ENCODE measurements around the gene NNMT.

NNMT gene

DNA sequence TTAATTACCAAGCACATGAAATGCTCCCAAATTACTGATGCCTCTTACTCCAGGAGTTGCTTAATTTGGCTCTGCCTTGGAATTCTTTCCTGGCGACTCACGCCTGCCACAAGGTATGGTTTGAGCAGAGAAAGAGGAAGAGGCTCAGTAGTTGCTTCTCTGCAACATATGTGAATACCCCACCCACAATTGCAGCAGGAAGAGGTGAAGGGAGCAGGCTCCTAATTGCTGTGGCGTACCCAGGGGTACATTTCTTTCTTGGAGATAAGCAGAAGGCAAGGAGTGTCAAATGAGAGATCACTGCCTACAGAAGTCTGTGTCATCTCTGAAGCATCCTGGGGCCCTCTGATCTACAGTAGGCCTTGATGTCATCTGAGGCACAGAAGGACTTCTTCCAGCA lies 10.6 kb upstream of the NNMT start:
- no peak for DNase-seq

DNA sequence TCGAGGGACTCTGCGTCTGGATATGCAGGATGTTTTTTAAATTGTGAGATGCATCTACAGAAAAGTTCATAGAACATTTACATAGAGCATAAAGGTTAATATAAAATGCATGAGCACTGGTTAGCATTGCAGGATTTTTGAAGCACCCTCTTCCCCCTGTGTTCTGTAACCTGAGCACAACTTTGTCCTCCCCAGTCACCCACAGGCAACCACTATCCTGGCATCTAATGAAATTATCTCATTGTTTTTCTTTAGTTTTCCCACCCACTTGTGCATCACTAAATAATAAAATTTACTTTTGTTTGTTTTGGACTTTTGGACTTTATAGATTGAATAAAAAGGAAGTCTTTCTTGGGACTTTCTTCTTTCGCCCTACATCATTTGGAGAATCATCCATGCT lies 10.0 kb upstream of the NNMT start:
- no peak for DNase-seq

DNA sequence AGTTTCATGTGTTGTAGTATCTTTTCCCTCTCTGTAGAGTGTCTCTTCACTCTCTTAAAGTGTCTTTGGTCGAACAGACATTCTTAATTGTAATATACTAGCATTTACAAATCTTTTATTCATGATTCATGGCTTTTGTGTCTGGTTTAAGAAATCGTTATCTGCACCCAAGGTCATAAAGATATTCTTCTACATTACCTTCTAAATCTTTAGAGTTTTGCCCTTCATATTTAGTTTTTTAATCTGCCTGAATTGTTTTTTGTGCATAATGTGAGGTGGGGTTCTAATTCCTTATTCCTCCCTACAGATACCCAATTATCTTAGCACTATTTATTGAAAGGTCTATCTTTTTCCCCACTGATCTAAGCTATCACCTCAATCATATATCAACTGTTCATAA lies 9.0 kb upstream of the NNMT start:
- DNase-seq: no peak

DNA sequence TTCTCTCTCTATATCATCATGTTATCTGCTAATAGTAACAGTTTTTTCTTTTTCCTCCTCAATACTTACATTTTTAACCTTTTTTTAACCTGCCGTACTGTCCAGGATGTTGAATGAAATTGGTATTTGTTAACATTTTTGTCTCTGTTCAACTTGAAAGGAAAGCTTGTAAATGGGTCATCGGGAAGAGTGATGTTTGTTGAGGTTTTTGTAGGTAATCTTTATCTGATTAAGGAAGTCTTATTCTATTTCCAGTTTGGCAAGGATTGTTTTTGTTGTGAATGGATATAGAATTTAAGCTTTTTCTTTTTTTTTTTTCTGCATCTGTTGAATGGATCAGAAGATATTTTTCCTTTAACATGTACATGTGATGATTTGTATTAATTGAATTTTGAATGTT lies 8.1 kb upstream of the NNMT start:
- DNase-seq: no peak

DNA sequence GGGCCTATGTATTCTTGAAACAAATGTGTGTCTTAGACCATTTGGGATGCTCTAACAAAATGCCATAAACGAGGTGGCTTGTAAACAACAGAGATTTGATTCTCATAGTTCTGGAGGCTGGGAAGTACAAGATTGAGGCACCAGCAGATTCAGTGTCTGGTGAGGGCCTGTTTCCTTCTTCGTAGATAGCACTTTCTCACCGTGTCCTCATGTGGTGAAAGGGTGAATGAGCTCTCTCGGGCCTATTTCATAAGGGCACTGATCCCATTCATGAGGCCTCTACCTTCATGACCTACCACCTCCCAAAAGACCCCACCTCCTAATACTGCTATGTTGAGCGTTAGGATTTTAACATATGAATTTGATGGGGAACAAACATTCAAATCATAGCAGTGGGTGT lies 6.4 kb upstream of the NNMT start:
- DNase-seq: no peak

DNA sequence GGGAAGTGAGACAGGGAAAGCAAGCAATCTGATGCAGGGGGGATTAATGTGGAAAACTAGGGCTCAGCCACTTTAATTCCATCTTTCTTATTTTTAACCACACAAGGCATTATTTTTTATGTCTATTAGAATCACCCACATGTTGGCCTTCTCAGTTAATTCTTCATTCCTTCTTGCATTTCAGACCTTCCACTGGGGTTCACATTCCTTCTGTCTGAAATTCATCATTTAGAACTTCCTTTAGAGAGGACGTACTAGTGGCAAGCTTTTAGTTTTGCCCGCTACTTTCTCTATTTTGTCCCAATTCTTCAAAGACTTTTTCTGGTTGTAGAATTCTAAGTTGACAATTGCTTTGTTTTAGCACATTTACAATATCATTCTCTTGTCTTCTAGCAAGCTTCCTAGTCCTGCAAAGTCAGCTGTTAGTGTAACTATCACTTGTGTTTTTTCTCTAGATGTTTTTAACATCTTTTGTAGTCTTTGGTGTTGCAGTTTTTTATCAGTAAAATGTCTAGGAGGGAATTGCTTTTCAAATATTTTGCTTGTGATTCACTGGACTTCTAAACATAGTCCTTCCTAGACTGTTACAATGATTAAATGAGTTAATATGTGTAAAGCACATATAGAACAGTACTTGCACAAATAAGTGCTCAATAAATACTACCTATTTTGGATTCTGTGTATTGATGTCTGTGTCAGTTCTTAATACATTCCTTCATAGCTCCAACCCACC lies 5.5 kb upstream of the NNMT start:
- DNase-seq: no peak

DNA sequence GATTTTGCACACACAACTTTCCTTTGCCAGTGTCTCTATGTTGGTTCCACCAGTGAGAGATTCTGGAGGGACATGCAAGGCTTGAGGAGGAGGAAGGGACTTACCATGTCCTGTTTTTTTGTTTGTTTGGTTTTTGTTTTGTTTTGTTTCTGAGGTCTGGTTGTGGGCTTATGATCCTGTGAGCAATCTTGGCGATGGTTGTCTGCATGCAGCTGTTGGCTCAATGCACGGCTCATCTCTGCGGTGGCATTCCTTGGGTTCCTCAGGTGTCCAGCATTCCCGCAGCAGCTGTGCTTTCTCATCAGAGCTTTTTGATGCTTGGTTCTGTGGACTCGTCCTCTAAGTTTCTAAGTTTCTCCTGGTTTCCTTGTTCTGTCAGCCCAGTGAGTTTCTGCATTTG lies 4.8 kb upstream of the NNMT start:
- DNase-seq: no peak

DNA sequence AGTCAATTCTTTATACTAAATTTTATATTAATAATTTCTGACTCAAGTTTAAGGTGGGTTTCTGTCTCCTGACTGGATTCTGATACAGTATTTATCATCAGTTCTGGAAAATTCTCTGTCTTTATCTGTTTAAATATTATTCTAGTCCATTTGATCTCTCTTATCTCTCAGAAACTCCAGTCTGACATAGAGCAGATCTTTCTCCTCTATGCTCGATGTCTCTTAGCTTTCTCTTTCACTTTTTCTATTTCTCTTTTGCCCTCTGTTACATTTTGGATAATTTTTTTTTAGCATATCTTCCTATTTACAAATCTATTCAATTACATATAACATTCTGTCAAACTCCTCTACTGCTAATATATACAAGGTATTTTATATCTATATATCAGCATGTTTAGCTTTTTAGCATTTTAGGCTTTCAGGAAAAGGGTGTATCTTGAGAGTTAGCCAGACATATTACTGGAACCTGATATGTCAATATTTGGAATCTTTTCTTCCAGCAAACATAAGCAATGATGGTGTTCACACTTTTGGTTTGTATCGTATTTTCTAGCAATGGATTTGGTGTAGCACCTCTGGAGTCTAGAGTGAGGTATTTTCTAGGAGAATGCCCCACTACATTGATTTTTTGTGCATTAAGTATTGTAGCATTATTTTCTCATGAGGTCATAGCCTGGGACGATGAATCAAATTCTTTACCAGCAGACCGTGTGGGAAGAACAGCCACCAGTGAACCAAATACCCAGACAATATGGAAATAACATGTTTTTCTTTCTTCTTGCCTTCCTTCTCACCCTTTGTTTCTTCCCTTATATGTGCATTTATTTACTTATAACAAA lies 4.1 kb upstream of the NNMT start:
- no peak for DNase-seq

DNA sequence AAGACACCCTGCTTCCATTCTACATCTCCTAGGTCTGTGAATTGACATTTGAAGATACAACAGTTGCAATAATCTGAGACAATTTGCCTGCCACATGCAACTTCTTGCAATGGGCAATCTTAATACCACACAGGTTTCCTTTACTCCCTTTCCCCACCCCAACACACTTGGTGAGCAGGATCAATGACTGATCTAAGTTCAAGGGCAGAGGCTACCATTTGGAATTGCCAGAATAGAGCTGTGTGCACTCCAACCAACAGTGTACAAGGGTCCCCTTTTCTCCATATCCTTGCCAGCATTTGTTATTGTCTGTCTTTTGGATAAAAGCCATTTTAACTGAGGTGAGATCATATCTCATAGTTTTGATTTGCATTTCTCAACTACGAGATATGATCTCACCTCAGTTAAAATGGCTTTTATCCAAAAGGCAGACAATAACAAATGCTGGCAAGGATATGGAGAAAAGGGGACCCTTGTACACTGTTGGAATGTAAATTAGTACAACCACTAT lies 2.9 kb upstream of the NNMT start:
- no peak for DNase-seq

DNA sequence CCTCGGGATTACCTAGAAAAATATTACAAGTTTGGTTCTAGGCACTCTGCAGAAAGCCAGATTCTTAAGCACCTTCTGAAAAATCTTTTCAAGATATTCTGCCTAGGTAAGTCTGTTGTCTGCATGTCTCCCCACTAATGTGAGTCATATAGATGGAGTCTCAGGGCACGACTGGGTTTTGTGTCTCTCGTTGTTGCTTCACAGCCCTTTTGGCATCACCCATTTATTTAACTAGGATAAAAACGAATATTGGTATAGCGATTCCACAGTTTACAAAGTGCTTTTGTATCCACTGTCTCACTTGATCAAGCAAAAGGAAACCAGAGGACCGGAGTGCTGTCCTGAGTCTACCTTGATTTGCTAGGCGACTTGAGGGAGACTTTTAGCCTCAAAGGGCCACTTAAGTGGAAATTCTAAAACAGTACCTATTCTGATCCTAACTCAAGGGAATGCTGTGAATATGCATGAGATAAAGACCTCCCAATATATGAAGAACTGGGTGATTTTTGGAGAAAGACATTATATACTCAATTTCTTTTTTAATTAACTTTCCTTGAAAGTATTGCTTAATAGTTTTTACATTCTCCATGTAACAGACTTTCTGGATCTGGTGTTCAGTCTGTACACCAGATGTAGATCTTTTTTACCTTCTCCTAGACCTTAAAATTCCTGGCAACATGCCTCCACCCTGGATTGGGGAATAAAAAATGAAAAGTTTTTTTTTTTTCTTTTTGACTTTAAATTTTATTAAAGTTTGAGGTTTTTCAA lies 590 bp downstream of the NNMT start:
- DNase-seq: no peak

DNA sequence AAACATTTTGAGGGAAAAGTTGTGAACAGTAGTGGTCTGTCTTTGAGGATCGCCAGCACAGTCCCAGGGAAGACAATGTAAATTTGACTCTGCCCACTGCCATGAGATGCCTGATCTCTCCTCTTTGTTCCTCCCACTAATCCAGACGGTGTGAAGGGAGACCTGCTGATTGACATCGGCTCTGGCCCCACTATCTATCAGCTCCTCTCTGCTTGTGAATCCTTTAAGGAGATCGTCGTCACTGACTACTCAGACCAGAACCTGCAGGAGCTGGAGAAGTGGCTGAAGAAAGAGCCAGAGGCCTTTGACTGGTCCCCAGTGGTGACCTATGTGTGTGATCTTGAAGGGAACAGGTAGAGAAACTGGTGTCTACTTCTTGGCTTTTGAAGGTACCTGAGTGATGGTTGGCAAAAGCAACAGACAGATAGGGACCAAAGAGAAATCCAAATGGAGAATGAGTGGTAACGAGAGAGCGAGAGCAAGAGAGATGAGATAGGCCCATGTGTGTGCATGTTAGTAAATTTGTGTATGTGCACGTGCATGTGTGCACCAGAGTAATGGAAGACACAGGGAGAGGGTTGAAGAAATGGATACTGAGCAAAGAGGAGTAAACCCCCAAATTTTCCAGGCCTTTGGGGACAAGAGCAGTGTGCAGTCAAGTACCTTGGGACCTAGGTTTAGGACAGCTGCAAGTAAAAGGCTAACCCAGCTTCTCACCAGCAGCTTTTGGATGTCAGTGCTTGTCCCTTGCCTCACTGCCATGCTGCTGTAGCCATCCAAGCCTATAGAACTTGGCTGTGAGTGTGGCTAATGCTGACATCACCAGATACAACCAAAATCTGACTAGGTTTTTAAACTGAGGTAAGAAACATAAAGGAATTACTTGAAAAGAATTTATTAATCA lies 1.9 kb downstream of the NNMT start:
- no peak for DNase-seq

DNA sequence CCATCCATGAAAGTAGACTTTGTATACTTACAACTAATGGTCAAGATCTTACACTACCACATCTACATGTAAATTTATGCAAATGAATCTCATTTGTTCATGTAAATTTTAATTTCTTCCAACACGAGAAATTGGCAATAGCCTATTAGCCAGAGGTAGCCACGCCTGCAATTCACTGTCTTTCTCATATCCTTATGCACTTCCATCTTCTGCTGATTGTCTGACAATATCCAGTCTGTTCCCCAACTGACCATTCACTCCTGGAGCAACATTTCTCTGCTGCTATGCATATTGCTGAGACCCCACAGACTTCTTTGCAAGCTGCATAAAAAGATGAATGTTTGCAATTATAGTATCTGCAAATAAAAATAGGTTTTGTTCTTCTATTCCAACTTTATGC lies 2.5 kb downstream of the NNMT start:
- no peak for DNase-seq

DNA sequence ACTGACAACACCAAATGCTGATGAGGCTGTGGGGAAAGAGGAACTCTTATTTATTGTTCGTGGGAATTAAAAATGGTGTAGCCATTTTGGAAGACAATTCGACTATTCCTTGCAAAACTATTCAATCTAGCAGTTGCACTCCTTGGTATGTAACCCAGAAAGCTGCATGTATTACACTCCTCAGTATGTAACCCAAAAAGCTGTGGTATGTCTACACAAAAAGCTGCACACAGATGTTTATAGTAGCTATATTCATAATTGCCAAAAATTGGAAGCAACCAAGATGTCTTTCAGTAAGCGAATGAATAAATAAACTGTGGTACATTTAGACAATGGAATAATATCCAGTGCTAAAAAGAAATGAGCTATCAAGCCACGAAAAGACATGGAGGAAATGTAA lies 4.9 kb downstream of the NNMT start:
- DNase-seq: no peak

DNA sequence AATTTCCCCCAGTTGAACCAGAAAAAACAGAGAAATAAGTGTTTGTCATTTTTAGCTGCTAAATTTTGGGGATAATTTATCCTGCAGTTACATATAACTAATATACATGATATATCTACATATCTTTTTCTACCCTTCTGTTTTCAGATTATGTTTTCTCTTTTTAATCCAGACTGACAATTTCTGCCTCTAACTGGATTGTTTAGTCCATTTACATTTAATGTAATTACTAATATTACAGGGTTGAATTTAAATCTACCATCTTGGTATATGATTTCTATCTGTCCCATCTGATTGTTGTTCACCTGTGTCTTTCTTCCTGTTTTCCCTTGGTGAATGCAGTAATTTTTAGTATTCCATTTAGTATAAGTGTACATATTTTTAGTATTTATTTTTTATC lies 5.7 kb downstream of the NNMT start:
- no peak for DNase-seq

DNA sequence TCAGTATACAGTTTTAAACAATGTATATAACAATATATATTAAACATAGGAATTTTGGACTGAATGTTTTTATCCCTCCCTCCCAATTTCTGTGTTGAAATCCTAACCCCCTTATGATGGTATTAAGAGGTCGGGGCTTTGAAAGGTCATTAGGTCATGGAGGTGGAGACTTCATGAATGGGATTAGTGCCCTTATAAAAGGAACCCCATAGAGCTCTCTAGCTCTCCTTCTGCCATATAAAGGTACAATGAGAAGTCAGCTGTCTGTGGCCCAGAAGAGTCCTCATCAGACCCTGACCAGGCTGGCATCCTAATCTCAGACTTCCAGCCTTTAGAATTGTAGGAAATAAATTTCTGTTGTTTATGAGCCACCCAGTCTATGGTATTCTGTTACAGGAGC lies 6.5 kb downstream of the NNMT start:
- DNase-seq: no peak

DNA sequence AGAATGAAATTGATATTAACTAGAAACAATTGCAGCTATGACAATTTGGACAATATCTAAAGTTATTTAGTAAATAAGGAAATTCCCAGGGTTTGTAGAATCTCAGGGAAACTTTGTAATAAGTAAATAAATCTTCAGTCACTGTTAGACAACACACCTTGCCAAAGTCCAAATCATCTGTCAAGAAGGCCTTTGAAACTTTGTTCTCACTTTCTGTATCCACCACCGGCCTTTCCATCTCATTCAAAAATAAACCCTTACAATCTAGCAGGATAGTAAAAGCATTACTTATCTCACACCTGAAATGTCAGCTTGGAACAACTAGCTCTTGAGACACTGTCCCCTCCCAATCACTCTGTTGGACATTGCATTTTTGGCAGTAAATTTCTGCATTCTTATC lies 7.9 kb downstream of the NNMT start:
- no peak for DNase-seq

DNA sequence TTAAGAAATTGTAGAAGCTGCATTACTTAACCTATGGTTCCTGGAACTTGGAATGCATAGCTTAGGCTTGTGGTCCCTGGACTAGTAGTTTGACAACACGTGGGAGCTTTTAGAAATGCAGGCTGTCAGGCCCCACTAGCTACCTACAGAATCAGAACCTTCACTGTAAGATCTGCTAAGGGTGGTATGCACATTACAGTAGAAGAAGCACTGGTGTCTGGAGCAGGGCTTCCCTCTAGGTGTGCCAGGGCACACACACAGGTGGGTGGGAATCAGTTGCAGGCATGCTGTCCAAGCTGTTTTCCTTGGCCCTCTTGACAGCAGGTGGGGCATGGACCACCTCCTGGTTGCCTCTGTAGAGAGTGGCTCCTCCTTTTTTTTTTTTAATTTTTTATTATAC lies 8.8 kb downstream of the NNMT start:
- DNase-seq: no peak

DNA sequence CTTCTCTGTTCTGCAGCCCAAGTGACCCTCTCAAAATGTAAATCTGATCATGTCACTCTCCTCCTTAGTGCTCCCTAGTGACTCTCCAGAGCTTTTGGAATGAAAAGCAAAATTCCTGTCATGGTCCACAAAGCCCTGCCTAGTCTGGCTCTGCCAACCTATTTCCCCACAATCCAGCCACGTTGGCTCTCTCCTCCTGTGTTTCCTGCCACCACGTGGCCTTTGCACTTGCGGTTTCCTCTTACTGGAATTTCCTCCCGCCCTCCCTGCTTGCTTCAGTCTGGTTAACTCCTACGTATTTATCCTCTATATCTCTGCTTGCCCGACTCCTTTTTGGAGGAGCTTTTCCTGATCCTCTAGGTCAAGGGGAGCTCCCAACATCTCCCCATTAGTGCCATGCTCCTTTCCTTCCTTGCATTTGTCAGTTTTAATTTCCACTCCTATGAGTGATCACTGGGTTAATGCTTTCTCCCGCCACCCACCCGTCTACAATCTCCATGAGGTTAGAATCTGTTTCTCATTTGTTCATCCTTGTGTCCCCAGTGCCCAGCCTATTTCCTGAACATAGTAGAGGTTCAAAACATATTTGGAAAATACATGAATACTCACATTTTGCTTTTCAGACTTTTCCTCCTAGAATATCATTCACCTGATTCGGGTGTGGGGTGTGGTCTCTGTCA lies 11.5 kb downstream of the NNMT start:
- DNase-seq: no peak

DNA sequence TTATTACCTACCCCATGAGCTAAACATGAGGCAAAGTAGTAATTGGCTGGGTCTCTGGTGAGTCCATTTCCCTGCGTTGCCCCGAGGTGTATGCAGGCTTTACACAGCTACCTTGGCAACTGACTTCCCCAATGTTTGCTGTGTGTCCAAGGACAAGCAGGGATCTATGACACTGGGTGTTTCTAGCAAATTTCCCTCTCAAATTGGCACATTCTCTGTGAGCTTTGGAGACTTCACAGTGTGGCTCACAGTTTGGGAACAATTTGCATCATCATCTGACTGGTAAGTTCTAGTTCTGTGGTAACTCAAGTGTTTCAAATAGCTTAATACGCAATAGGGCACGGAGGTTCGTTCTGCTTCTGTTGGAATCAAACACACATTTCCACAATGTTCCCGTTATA lies 12.5 kb downstream of the NNMT start:
- DNase-seq: no peak

DNA sequence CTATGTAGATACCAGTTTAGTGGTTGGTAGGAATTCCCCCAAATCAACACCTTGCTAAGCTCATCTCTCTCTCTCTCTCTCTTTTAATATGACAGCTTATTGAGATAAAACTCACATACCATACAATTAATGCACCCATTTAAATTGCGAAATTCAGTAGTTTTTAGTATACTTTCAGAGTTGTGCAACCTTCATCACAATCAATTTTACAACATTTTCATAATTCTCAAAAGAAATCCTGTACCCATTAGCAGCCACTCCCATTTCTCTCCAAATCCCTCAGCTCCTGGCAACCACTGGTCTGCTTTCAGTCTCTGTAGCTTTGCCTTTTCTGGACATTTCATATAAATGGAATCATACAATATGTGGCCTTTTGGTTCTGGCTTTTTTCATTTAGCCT lies 13.3 kb downstream of the NNMT start:
- no peak for DNase-seq

DNA sequence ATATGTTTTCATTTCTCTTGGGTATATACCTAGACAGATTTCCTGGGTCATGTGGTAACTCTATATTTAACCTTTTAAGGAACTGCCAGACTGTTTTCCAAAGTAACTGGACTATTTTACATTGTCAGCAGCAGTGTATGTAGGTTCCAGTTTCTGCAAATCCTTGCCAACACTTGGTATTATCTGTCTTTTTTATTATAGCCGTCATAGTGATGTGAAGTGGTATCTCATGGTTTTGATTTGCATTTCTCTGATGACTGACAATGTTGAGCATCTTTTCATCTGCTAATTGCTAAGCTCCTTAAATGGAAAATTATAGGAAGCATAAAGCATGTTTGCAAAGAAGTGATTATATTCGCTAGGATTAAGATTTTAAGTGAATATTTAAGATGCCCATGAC lies 13.9 kb downstream of the NNMT start:
- no peak for DNase-seq

DNA sequence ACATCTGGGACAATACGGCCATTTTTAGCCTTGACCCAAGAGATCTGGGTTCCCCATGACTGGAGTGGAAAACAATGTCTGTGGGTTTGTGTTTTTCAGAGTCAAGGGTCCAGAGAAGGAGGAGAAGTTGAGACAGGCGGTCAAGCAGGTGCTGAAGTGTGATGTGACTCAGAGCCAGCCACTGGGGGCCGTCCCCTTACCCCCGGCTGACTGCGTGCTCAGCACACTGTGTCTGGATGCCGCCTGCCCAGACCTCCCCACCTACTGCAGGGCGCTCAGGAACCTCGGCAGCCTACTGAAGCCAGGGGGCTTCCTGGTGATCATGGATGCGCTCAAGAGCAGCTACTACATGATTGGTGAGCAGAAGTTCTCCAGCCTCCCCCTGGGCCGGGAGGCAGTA lies 15.7 kb downstream of the NNMT start:
- no peak for DNase-seq

All from activated CD4-positive, alpha-beta T cell treated with anti-CD3 and anti-CD28 coated beads, Interleukin-2, amount 50 U/mL, for 16 hours (primary cell).